OCI-M2 (cell line): ENCODE data around the gene ADCY5.

Source experiments
- DNase-seq: peaks from one replicate; lab custom pipeline; 2025; ENCODE audit not compliant: unreplicated experiment; lab: John Stamatoyannopoulos, UW

The ADCY5 gene

DNA sequence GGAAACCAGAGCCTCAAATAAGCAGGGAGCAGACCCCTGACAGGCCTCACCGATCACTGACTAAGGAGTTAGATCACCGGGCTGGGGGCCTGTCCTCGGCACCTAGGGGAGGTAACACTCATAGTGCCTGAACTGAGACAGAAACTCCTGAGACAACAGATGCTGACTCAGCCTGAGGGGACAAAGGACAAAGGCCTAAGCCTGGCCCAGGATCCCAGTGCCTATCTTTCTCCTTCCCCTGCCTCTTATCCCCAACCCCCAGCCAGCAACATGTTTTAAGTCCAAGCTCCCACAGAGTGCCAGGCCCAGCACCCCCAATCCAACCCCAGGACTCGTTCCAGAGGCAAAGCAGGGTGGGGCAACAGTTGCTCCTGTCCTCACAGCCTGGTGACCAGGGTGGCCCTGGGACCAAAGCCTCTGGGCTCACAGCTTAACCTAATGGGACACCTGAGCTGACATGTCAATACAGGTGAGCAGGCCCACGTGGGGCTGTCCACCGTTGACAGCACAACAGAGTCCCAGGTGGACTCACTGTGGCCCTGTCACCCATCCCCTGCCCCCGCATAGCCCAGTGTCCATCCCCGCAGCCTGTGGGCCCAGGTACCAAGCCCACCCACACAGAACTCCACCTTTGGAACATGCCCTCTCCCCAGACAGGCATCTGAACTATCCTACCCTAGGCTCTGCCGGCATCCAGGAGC, 37.4 kb downstream of the ADCY5 start:
- DNase-seq = no peak

DNA sequence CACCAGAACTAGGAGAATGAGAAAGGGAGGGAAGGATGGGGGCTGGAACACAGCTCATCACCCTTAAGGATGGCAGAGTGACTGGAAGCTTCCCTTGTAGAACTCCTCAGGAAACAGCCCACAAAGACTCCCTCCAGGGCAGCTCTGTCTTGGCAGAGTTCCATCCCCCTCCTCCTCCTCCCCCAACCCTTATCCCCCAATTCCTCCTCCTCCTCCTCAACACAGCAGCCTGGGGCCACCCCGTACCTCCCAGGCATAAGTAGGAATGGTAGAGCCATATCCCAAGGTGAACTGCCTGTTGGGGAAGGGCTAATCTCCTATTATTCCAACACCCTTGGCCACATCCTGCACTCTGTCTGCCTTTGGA, 38.8 kb downstream of the ADCY5 start:
- no peak for DNase-seq

DNA sequence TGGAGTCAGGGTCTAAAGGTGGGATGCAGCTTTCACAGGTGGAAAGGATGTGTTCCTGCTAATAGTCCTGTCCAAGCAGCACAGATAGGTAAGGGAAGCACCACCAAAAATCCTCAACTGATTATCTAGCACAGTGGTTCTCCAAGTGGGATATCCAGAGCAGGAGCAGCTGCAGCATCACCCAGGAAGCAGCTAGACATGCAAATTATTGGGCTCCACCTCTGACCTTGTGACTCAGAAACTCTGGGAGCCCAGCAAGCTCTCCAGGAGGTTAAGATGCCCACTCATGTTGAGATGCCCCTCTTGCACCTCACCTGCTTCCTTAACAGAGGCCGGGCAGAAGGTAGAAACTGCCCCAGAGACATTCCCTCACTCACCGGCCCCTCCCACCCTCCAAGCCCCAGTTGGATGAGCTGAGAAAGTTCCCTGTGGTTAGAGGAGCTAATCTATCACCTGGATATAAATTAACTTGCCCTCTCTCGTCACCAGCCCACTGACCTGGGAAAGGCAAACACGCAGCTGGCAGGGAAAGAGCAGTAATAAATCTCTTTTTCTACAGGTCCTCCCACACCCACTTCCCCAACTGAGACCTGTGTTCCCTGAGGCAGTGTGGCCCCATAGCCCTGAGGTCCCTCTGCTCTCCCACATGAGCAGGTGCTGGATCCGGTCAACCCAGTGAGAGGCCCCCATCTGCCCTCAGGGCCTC, 39.3 kb downstream of the ADCY5 start:
- DNase-seq = no peak

DNA sequence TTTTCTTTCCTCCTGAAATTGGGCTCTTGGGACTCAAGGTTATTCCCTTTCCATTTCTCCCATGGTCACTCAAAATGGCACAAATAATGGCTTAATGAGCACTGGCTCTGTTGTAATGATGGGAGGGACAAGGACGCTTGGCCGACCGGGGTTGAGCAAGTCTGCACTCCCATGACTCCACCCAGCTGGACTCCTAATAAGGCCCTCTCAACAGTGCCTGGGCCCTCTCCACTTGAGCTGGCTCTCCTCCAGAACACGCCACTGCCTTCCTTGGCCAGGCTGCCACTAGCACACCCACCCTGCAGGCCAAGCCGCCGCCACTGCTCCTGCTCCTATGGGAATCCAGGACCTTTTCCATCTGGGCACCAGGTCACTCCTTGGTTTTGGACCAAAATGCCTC, 42.3 kb downstream of the ADCY5 start:
- DNase-seq = no peak

DNA sequence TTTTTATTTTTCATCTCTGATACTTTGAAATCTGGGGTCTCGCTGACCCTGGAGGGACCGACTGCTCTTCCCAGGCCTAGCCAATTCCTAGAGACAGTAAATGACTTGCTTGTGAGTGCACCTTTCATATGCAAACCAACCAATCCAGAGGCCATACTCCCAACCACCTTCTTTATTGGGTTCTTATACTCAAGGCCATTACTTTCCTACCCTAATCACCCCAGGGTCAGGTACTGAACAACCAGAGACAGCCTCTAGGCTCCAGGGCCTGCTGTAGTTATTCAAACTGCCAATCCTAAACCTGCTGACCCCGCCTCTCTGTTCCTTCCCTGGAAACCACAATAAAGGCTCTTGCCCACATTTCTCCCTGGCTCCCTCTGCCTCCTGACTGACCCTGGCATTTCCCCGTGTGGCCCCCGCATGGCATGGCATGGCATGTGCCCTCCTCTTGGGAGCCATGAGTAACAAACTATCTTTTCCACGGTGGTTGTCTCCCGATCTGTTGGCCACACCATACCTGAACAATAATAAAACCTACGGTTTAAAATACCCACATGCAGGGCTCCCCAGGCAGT, 42.9 kb downstream of the ADCY5 start:
- no peak for DNase-seq

DNA sequence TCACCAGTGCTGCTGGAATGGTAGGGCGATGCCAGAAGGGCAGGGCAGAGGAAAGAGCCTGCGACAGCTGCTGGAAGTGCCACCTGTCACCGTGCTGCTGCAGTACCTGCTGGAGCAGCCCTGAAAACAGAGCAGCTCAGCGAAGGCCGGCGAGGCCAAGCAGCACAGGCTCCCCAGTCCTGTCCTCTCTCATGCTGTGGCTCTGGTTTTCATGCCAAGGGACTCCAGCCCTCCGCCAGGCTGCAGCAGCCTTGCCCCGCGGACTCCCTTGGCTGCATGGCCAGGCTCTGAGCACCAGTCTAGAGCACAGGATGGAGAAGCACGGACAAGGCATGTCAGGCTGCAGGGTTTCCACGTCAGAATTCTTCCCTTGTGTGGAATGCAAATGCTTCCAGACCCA, 43.9 kb downstream of the ADCY5 start:
- no peak for DNase-seq

DNA sequence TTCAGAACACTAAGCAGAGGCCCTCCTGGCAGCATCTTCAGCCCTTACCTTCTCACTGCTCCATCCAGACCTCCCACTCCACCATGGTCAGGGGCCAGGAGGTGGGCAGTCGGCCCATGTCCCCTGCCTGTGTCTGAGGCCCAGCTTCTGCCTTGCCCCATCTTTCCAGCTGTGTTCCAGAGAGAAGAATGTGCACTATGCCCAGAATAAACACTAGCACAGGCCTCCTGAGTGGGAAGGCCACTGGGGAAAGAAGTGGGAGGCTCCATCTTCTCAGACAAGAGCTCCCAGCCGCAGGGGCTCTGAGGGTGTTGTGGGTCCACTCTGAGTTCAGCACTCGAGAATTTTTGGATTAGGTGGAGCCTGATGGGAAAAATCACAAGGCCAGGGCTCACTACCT, 44.5 kb downstream of the ADCY5 start:
- no peak for DNase-seq

DNA sequence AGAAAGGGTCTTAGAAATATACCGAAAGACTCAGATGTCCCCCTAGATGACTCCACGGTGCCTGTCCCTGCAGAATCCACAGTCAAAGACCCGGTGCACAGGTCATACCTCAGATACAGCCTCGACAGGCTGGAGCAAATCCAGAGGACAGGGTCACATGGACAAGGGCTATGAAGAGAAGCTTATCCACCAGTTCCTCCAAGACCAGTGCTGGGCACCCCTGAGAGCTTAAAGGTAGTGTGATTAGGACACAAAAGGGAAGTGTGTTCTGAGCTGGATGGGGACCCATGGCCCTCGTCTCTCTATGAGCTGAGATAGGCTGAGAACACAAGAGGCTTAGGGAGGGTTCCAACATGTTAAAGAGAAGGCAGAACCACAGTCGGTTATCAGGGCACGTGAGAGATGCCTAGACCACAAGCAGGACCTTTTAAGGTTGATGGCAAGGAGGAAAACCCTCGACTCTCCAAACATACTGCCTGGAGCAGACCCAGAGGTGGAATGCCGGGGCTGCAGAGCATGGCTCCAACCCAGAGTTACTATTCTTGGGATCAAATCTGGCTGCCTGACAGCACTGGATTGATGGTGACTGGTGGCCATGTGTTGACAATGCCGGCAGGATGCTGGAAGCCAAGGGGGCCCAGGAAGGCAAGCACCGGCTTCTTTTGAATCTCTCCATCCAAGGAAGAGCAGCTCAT, 46.9 kb downstream of the ADCY5 start:
- DNase-seq = no peak

DNA sequence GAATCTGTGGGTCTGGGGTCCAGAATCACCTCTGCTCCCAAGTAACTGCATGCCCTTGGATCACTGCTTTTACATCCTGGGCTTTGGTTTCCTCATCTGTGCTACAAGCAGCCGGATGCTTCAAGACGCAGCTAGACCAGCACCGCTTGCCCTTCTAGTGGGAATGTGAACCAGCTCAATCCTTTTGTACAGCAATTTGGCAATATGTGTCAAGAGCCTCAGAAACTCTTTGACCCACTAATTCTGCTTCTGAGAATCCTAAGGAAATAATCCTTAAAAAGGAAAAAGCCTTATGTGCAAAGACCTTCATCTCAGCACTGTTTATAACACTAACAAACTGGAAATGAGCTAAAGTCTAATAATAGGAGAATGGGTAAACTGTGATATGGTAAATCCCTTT, 48.7 kb downstream of the ADCY5 start:
- no peak for DNase-seq

DNA sequence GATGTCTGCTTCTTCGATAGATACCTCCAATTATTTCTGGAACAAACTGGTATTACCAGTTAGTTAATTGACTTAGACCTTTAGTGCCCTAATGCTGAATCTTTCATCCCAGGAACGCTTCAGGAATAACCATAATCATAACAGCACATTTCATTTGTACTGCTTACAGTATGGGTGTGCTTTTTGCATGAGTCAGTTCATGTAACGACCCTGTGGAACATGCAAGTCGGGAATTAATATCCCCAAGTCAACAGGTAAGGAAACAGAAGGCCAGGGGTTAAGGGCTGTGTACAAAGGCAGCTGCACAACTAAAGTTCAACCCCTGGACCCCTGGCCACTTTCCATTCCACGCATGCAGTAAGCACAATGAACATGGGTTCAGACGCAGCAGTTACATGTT, 49.2 kb downstream of the ADCY5 start:
- DNase-seq = no peak

DNA sequence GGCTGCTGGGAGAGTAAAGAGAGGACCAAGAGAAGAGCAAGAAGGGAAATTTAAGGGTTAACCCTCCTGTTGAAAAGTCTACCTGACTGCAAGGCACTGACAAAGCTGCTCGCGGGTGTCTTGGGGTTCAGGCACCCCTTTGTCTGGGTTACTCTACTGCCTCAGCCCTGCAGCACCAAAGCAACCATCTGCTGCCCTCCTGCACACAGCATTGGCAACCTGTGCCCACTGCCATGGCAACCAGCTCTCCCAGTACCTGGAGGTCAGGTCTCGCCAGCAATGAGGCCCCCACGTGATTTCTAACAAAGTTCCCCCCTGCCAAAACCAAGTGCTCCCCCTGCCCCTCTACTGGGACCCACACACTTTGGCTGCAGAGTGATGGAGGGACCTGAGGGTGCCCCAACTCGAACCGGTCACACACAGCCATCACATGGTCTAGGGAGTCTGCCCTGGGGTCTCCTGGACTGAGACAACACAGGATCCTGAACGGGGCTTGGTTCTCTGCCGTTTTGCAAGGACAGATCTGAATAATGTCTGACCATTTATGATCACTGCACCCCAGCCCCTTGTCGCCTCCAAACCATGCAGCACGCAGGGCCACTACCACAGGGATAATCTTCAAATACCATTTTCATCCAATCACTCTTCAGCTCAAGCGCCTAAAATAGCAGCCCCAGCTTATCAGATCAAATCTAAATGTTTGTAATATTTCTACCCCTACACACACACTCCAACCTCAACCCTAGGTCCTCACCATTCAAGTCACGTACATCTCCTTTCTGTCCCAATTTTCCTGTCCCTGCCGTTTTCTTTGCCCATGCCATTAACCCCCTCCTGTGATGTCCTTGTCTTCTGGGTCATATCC, 50.7 kb downstream of the ADCY5 start:
- no peak for DNase-seq

DNA sequence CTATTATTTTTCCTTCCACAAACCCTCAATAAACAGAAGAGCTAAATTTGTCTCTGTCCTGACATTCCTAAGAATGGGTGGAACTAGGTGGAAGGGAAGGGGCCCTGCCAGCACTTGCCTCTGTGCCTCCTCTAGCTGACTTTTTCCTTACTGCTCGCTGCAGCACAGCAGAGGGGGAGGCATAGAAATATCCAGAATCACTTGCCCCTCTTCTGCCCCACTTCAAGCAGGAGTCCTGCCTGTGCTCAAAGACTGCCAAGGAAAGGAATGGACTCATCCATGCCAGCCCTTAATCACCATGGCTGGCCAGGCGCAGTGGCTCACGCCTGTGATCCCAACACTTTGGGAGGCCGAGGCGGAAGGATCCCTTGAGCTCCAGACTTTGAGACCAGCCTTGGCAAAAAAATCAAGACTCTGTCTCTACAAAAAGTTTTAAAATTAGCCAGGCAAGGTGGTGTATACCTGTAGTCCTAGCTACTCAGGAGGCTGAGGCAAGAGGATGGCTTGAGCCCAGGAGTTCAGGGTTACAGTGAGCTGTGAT, 51.8 kb downstream of the ADCY5 start:
- DNase-seq = no peak

DNA sequence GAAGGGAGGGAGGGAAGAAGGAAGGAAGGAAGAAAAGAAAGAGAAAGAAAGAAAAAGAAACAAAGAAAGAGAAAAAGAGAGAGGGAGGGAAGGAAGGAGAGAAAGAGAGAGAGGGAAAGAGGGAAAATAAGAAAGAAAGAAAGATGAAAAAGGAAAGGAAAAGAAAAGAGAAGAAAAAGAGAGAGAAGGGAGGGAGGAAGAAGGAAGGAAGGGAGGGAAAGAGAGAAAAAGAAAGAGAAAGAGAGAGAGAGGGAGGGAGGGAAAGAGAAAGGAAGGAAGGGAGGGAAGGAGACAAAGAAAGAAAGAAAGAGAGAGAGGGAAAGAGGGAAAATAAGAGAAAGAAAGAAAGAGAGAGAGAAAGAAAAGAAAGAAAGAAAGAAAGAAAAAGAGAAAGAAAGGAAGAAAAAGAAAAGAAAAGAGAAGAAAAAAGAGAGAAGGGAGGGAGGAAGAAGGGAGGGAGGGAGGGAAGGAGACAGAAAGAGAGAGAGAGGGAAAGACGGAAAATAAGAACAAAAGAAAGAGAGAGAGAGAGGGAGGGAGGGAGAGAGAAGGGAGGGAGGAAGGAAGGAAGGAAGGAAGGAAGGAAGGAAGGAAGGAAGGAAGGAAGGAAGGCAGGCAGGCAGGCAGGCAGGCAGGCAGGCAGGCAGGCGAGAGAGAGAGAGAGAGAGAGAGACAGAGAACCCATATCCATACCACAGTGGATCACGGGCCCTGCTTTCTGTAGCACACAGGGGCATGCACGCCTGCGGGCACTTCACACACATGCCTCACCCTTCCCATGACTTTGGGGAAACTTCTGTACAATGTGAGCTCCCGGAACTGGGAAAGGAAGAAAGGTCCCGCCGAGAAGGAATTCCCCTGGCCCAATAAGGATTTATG, 52.5 kb downstream of the ADCY5 start:
- DNase-seq = no peak

DNA sequence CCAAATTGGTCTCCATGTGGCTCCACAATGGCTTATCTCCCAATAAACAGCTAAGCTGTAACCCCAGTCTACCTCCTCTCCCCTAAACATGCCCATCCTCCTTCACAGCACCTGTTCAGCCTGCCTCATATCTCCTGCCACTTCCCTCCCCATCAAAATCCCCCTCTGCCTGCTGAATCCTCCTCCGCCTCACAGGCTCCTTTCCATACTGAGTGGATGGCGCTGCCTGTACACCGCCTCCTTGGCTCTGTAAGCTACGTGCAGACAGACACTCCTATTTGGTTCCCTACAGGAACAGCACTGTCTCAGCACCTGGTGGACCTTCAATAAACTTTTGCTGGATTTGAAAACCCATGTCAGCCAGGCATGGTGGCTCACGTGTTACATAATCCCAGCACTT, 53.7 kb downstream of the ADCY5 start:
- no peak for DNase-seq

DNA sequence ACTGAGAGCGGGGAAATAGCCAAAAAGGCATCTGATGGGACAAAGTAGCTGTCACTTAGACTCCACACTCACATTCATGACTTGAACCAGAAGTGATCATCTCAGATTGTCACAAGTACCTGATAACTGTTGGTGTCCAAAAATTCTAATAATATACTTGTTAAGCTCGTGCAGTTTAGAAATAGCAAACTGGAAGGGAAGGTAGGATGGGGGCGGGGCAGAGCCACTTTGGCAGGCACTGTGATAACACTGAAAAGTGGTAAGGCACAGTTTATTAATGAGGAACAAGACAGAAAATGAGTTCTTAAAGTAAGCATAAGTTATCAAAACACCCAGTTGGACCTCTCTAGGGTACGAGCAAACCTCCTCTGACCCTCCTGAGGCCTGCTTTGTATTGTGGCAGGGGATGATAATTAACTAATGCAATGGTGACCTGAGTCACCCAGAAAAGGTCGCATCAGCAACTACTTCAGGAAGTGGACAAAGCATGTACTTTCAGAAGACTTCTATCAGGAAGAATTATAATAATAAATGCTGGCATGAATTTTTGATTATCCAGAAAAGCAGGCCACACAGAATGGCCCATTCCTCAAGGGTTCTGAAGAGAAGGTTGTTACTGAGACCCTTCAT, 54.4 kb downstream of the ADCY5 start:
- DNase-seq = no peak

DNA sequence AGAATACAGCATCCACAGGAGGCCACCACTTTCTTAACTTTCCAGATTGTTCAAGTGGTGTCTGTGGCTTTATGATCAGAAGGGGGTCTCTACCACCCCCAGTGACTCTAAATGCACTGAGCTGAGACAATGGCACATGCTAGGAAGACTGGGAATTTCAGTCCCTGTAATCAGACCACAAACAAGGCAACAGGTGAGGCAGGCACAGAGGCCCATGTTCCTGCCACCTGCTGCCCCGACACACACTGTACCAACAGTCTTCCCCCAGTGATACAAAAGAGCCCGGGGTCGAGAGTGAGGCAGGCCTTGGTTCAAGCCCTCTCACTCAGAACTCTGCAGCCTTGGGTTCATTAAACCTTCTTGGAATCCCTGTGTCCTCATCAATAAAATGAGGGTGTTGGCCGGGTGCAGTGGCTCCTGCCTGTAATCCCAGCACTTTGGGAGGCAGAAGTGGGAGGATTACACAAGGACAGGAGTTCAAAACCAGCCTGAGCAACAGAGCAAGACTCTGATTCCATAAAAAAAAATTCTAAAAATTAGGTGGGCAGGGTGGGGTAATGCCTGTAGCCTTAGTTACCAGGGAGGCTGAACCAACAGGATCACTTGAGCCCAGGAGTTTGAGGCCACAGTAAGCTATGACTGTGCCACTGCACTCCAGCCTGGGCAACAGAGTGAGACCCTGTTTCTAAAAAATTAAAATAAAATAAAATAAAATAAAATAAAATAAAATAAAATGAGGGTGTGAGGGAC, 55.8 kb downstream of the ADCY5 start:
- DNase-seq = no peak

DNA sequence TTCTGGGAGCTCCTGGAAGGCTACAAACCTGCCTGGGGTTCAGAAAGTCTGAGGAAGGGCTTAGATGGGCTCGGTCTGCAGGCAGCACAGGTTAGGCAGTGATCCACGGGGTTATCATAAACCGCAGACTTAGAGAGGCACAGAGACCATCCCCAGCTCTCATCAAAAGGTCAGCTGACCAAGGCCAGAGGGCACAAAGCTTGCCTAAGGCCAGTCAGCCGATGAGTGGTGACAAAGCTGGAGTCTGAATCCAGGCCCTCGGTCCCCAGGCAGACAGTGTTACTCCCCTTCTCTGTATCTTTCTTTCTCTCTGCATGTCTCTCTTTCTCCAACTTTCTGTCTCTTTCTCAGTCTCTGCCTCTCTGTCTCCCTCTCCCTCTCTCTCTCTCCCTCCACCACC, 56.5 kb downstream of the ADCY5 start:
- no peak for DNase-seq

DNA sequence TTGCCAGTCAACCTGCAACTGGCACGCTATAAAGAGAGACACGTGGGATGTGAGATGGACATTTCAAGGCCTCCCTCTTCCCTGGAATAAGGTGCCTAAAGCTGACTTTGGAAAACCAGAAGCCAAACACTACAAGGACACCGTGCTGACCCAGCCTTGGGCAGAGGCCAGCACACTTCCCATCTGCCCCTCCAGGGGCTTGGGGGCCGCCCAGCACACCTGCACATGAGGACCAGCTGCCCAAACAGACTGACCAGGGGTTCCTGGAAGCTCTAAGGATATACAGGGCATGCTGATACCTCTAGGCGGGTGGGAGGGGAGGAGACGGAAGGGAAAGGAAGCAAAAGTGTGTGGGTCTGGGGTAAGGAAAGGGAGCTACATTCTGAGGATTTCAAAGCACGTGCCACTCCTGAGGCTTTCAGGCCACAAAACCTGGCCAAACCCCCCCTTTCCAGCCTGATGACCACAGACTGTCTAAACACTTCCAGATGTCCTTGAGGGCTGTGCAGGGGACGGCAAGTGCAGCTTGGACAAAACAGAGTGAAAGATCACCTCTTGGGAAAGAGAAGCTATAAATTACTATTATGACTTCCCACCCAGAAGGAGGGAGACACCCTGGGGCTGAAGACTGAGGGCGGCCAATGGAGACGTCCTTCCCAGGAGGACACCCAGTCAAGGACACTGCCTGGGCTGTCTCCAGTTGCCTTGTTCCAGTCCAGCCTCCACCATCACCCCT, 57.9 kb downstream of the ADCY5 start:
- no peak for DNase-seq
